Sigmoid colon (tissue), 4 donors: ENCODE data around the gene GALNT8.

Experiments used
- EP300 ChIP-seq, 4 donors: sonication (generic); formaldehyde crosslinking; IDR thresholded peaks; one replicate each; pipeline ENCODE4 v1.6.1; 2017; ENCODE audit warnings: antibody characterized with exemption in 4 of 4
- POLR2A ChIP-seq, 2 donors: fragments of 450-650 bp; IDR thresholded peaks; one replicate each; pipeline ENCODE4 v1.6.1; 2016; ENCODE audit warnings: antibody characterized with exemption in 2 of 2, mild to moderate bottlenecking in 2 of 2, moderate library complexity in 2 of 2
- POLR2AphosphoS5 ChIP-seq, 4 donors: sonication (generic); formaldehyde crosslinking; IDR thresholded peaks; one replicate each; pipeline ENCODE4 v1.6.1; 2017; ENCODE audit warnings: antibody characterized with exemption in 4 of 4
- TF ChIP-seq, protein P1 (sequence below), 4 experiments: fragments of 450-650 bp in 3 of 4; fragments of 200-600 bp in 1 of 4; IDR thresholded peaks; one replicate each; pipeline ENCODE4 v1.5.1; 2016 to 2019; ENCODE audit warnings: antibody characterized with exemption in 4 of 4, mild to moderate bottlenecking in 3 of 4, moderate library complexity in 2 of 4

DNA sequence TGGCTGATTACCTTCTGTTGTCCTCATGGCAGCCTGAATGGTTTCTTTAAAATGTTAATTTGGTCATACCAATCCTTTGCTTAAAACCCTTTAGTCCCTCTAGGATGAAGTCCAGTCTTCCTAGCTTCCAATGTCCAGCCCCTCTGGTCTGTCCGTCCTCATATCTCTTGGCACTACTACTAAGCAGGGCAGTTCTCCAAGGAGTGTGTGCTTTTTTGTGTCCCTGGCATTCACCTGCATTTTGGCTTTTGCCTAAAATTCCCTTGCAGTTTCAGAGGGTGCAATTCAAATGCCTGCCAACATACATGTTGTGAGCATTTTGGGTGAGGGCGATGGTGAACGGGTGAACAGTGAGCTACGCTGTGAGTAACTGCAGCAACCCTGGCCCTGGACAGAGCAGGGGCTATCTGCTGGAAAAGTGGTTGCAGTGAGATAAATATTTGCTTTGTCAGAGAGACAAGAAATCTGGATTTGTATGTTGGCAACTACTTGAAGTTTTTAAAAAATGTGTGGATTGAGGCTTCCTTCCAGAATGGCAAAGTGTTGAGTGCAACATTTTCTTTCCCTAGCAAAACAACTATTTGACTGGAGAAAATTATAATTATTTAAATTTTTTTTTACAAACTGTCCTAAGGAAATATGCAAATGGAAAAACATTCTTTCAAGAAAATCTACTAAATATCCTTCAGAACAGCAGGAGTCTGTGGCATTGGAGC, 14.6 kb downstream of the GALNT8 start:
- no peak for TF ChIP-seq POLR2A (IDR thresholded peaks at IDR 0.05)
- TF ChIP-seq, protein P1, sequence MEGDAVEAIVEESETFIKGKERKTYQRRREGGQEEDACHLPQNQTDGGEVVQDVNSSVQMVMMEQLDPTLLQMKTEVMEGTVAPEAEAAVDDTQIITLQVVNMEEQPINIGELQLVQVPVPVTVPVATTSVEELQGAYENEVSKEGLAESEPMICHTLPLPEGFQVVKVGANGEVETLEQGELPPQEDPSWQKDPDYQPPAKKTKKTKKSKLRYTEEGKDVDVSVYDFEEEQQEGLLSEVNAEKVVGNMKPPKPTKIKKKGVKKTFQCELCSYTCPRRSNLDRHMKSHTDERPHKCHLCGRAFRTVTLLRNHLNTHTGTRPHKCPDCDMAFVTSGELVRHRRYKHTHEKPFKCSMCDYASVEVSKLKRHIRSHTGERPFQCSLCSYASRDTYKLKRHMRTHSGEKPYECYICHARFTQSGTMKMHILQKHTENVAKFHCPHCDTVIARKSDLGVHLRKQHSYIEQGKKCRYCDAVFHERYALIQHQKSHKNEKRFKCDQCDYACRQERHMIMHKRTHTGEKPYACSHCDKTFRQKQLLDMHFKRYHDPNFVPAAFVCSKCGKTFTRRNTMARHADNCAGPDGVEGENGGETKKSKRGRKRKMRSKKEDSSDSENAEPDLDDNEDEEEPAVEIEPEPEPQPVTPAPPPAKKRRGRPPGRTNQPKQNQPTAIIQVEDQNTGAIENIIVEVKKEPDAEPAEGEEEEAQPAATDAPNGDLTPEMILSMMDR (IDR thresholded peaks at IDR 0.05) = no peak
- no peak for TF ChIP-seq POLR2AphosphoS5 (IDR thresholded peaks at IDR 0.05)
- no peak for TF ChIP-seq EP300 (IDR thresholded peaks at IDR 0.05)
